ENCODE results near the gene USO1. TPM values are rescaled to one million over a fixed set of nuclear protein-coding genes. Genes with fewer than 3 reads are reported as not detected.

Gene USO1
- total and polyA plus RNA-seq, 2 of the 13 experiments (the other 11 are each of a cell fraction or from before 2014, with no cell fraction given): 52.2 to 87.7 TPM

- TF ChIP-seq, protein P1, sequence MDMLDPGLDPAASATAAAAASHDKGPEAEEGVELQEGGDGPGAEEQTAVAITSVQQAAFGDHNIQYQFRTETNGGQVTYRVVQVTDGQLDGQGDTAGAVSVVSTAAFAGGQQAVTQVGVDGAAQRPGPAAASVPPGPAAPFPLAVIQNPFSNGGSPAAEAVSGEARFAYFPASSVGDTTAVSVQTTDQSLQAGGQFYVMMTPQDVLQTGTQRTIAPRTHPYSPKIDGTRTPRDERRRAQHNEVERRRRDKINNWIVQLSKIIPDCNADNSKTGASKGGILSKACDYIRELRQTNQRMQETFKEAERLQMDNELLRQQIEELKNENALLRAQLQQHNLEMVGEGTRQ (IDR thresholded peaks at IDR 0.05; ENCODE audit: low read depth, low read length): no peak
- TF ChIP-seq, protein P1 (CRISPR knock-in tag; IDR thresholded peaks at IDR 0.05; ENCODE audit: borderline replicate concordance): peak; percentile 6; the same call in 1 of the 2 replicates
- TF ChIP-seq FOXM1 (CRISPR knock-in tag; IDR thresholded peaks at IDR 0.05) (no peak), DPF2 (CRISPR knock-in tag; IDR thresholded peaks at IDR 0.05; ENCODE audit: borderline replicate concordance, low read depth) (no peak), LCORL (IDR thresholded peaks at IDR 0.05) (no peak), LCORL (CRISPR knock-in tag; IDR thresholded peaks at IDR 0.05) (no peak), ETS1 (CRISPR knock-in tag; IDR thresholded peaks at IDR 0.05) (no peak), ZBTB7A (CRISPR knock-in tag; IDR thresholded peaks at IDR 0.05) (no peak), ONECUT2 (CRISPR knock-in tag; IDR thresholded peaks at IDR 0.05) (no peak), NR3C1 (CRISPR knock-in tag; IDR thresholded peaks at IDR 0.05) (no peak), CREB3 (CRISPR knock-in tag; IDR thresholded peaks at IDR 0.05) (no peak), SOX6 (IDR thresholded peaks at IDR 0.05) (no peak), SOX6 (CRISPR knock-in tag; IDR thresholded peaks at IDR 0.05) (peak; percentile 27), NCOA1 (CRISPR knock-in tag; IDR thresholded peaks at IDR 0.05) (peak; percentile 86; the same call in 1 of the 2 replicates), ZNF704 (CRISPR knock-in tag; IDR thresholded peaks at IDR 0.05; ENCODE audit: borderline replicate concordance) (no peak), ZNF326 (CRISPR knock-in tag; IDR thresholded peaks at IDR 0.05; ENCODE audit: borderline replicate concordance) (no peak), ZFP36 (IDR thresholded peaks at IDR 0.05; ENCODE audit: borderline replicate concordance, low read depth, low read length, partially characterized antibody) (no peak), CREB1 (IDR thresholded peaks at IDR 0.05) (no peak), CREB1 (CRISPR knock-in tag; IDR thresholded peaks at IDR 0.05) (no peak), ZNF180 (CRISPR knock-in tag; IDR thresholded peaks at IDR 0.05; ENCODE audit: borderline replicate concordance, low read depth) (no peak), ZFP36L2 (CRISPR knock-in tag; IDR thresholded peaks at IDR 0.05) (no peak), ATF1 (CRISPR knock-in tag; IDR thresholded peaks at IDR 0.05) (no peak), FOXA1 (IDR thresholded peaks at IDR 0.05) (no peak), FOXA1 (CRISPR knock-in tag; IDR thresholded peaks at IDR 0.05) (no peak), BORCS8-MEF2B (CRISPR knock-in tag; IDR thresholded peaks at IDR 0.05) (no peak), NCOA5 (CRISPR knock-in tag; IDR thresholded peaks at IDR 0.05) (no peak), BATF2 (CRISPR knock-in tag; IDR thresholded peaks at IDR 0.05) (0 out of 2 replicates have a peak, but pooled peaks have one; percentile 28)
Measured at GRCh38 chr4:75724867-75725724, 719 bp downstream of the USO1 start (continued).
